ENCODE results near the gene KRT23.
A peak's percentile ranks its signal among the peaks of the same experiment; 100 is the strongest.

Gene KRT23

DNA sequence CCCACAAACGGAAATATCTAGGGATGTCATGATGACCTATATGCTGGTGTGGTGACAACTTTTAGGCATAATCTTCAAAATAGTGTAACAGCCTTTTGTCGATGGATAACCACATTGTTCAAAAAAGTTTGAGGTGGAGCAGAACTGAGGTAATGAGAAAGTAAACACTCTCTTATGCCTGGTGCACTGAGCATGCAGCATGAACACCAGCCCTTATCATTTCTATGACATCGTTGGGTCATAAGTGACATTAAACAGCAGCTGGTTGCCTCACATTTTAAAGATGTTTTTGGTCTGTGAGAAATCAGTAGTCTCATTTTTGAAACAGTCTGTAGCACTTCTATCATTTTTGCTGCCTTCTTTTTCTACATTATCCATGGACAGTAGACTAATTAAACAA, 1.8 kb downstream of the KRT23 start:
- Histone ChIP-seq H3K36me3 (ENCODE audit: control insufficient read depth in 2 of 2, insufficient read depth in 1 of 2, low read length in 2 of 2) (no peaks in the 10 kb centered on the region), H3K9me3 (ENCODE audit: control insufficient read depth, insufficient read depth, low read depth, low read length) (no peaks in the 10 kb centered on the region), H3K27ac (ENCODE audit: extremely low read depth, low read depth, low read length) (no peak overlapping the region), H3K4me1 (ENCODE audit: control insufficient read depth, insufficient read depth, low read length) (no peaks in the 10 kb centered on the region), H3K4me3 (ENCODE audit: low read depth, low read length) (no peak overlapping the region)
- CTCF ChIA-PET, result interaction anchor here (0.6 to 0.7 kb wide), 2 partner anchors 586 to 614 kb away, joined by 4 read pairs; no protein-coding TSS in a partner anchor
- TF ChIP-seq, protein P1, sequence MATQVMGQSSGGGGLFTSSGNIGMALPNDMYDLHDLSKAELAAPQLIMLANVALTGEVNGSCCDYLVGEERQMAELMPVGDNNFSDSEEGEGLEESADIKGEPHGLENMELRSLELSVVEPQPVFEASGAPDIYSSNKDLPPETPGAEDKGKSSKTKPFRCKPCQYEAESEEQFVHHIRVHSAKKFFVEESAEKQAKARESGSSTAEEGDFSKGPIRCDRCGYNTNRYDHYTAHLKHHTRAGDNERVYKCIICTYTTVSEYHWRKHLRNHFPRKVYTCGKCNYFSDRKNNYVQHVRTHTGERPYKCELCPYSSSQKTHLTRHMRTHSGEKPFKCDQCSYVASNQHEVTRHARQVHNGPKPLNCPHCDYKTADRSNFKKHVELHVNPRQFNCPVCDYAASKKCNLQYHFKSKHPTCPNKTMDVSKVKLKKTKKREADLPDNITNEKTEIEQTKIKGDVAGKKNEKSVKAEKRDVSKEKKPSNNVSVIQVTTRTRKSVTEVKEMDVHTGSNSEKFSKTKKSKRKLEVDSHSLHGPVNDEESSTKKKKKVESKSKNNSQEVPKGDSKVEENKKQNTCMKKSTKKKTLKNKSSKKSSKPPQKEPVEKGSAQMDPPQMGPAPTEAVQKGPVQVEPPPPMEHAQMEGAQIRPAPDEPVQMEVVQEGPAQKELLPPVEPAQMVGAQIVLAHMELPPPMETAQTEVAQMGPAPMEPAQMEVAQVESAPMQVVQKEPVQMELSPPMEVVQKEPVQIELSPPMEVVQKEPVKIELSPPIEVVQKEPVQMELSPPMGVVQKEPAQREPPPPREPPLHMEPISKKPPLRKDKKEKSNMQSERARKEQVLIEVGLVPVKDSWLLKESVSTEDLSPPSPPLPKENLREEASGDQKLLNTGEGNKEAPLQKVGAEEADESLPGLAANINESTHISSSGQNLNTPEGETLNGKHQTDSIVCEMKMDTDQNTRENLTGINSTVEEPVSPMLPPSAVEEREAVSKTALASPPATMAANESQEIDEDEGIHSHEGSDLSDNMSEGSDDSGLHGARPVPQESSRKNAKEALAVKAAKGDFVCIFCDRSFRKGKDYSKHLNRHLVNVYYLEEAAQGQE (tag by site-specific recombination; IDR thresholded peaks at IDR 0.05), result no peak
- TF ChIP-seq ZNF629 (tag by site-specific recombination; IDR thresholded peaks at IDR 0.05) (peak; percentile 43; the same call in 1 of the 2 replicates), KLF1 (tag by site-specific recombination; IDR thresholded peaks at IDR 0.05) (no peak), ZNF10 (tag by site-specific recombination; IDR thresholded peaks at IDR 0.05) (no peak)
- POLR2A ChIA-PET, result no interaction called here

DNA sequence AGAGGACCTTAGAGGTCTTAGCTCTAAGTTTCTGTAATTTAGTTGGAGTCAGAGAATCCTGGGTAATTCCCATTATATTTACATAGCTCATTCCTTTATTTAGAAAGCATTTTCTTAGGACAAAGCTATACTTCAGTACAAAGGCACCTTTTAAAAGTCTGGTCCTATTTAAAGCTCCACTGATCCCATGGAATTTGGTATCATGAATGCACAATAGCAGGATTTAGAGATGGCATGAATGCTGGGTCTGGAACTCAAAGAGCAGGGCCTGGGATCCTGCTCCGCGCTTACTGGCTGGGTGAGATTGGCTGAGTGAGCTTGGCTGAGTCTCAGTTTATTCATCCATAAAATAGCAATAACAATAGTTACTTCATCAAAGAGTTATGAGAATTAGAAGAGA, 4.8 kb downstream of the KRT23 start:
- Histone ChIP-seq H3K4me3 (ENCODE audit: low read depth, low read length) (no peak overlapping the region), H3K27ac (ENCODE audit: extremely low read depth, low read depth, low read length) (no peak overlapping the region), H3K36me3 (ENCODE audit: control insufficient read depth in 2 of 2, insufficient read depth in 1 of 2, low read length in 2 of 2) (no peaks in the 10 kb centered on the region), H3K9me3 (ENCODE audit: control insufficient read depth, insufficient read depth, low read depth, low read length) (no peaks in the 10 kb centered on the region), H3K4me1 (ENCODE audit: control insufficient read depth, insufficient read depth, low read length) (no peaks in the 10 kb centered on the region)
- POLR2A ChIA-PET, result no interaction called here
- TF ChIP-seq, protein P2, sequence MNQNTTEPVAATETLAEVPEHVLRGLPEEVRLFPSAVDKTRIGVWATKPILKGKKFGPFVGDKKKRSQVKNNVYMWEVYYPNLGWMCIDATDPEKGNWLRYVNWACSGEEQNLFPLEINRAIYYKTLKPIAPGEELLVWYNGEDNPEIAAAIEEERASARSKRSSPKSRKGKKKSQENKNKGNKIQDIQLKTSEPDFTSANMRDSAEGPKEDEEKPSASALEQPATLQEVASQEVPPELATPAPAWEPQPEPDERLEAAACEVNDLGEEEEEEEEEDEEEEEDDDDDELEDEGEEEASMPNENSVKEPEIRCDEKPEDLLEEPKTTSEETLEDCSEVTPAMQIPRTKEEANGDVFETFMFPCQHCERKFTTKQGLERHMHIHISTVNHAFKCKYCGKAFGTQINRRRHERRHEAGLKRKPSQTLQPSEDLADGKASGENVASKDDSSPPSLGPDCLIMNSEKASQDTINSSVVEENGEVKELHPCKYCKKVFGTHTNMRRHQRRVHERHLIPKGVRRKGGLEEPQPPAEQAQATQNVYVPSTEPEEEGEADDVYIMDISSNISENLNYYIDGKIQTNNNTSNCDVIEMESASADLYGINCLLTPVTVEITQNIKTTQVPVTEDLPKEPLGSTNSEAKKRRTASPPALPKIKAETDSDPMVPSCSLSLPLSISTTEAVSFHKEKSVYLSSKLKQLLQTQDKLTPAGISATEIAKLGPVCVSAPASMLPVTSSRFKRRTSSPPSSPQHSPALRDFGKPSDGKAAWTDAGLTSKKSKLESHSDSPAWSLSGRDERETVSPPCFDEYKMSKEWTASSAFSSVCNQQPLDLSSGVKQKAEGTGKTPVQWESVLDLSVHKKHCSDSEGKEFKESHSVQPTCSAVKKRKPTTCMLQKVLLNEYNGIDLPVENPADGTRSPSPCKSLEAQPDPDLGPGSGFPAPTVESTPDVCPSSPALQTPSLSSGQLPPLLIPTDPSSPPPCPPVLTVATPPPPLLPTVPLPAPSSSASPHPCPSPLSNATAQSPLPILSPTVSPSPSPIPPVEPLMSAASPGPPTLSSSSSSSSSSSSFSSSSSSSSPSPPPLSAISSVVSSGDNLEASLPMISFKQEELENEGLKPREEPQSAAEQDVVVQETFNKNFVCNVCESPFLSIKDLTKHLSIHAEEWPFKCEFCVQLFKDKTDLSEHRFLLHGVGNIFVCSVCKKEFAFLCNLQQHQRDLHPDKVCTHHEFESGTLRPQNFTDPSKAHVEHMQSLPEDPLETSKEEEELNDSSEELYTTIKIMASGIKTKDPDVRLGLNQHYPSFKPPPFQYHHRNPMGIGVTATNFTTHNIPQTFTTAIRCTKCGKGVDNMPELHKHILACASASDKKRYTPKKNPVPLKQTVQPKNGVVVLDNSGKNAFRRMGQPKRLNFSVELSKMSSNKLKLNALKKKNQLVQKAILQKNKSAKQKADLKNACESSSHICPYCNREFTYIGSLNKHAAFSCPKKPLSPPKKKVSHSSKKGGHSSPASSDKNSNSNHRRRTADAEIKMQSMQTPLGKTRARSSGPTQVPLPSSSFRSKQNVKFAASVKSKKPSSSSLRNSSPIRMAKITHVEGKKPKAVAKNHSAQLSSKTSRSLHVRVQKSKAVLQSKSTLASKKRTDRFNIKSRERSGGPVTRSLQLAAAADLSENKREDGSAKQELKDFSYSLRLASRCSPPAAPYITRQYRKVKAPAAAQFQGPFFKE (tag by site-specific recombination; IDR thresholded peaks at IDR 0.05; ENCODE audit: borderline replicate concordance), result no peak
- no peak for TF ChIP-seq ZNF174 (tag by site-specific recombination; IDR thresholded peaks at IDR 0.05)
- TF ChIP-seq KLF7 (tag by site-specific recombination; IDR thresholded peaks at IDR 0.05; ENCODE audit: borderline replicate concordance), result no peak
- TF ChIP-seq ZNF133 (tag by site-specific recombination; IDR thresholded peaks at IDR 0.05), result no peak
- TF ChIP-seq ZNF324 (tag by site-specific recombination; IDR thresholded peaks at IDR 0.05), result no peak
- TF ChIP-seq, protein P3, sequence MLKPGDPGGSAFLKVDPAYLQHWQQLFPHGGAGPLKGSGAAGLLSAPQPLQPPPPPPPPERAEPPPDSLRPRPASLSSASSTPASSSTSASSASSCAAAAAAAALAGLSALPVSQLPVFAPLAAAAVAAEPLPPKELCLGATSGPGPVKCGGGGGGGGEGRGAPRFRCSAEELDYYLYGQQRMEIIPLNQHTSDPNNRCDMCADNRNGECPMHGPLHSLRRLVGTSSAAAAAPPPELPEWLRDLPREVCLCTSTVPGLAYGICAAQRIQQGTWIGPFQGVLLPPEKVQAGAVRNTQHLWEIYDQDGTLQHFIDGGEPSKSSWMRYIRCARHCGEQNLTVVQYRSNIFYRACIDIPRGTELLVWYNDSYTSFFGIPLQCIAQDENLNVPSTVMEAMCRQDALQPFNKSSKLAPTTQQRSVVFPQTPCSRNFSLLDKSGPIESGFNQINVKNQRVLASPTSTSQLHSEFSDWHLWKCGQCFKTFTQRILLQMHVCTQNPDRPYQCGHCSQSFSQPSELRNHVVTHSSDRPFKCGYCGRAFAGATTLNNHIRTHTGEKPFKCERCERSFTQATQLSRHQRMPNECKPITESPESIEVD (tag by site-specific recombination; IDR thresholded peaks at IDR 0.05), result no peak
- TF ChIP-seq ZNF558 (tag by site-specific recombination; IDR thresholded peaks at IDR 0.05), result no peak
- no peak for TF ChIP-seq ZNF544 (tag by site-specific recombination; IDR thresholded peaks at IDR 0.05)
- CTCF ChIA-PET, result interaction anchor here (0.5 kb wide), 1 partner anchor 528 kb away, joined by 3 read pairs; no protein-coding TSS in a partner anchor

Measured in HEK293 (cell line).